AG10803 (cell line): ENCODE measurements around the gene VGLL4.

Experiments
- DNase-seq: peaks from one replicate; pipeline ENCODE4 v3.0.0; 2010; ENCODE audit warnings: low read depth
- H3K4me3 ChIP-seq: 2 replicates; pipeline ENCODE4 v1.5.1; 2011; ENCODE audit warnings: mild to moderate bottlenecking, low read length, control low read depth
- CTCF ChIP-seq: conservative IDR thresholded peaks from 2 replicates; pipeline ENCODE4 v1.5.1; 2011; ENCODE audit warnings: mild to moderate bottlenecking, low read length, control low read depth, inconsistent platforms

Gene VGLL4

GRCh38 chr3:11653298-11654055 is 9.8 kb upstream of the VGLL4 start:
- DNase-seq = no peak
- H3K4me3 ChIP-seq = no peak overlapping the region
- peak; percentile 15; the same call in 1 of the 2 replicates for TF ChIP-seq CTCF

- peak; percentile 43 for DNase-seq
- H3K4me3 ChIP-seq = no peak overlapping the region
- peak; percentile 50 for TF ChIP-seq CTCF
Measured at GRCh38 chr3:11651900-11652299, 8.2 kb upstream of the VGLL4 start.

GRCh38 chr3:11651477-11651876 is 7.8 kb upstream of the VGLL4 start:
- no peak for DNase-seq
- no peak for TF ChIP-seq CTCF
- no peak overlapping the region for H3K4me3 ChIP-seq

GRCh38 chr3:11650391-11650790 is 6.7 kb upstream of the VGLL4 start:
- no peak for DNase-seq
- no peak for TF ChIP-seq CTCF
- H3K4me3 ChIP-seq = no peak overlapping the region

- no peak for DNase-seq
- no peak overlapping the region for H3K4me3 ChIP-seq
- no peak for TF ChIP-seq CTCF
Measured at GRCh38 chr3:11648735-11649134, 5.0 kb upstream of the VGLL4 start.

- no peak for TF ChIP-seq CTCF
- peak overlapping the region; percentile 92 for H3K4me3 ChIP-seq
- peak; percentile 49 for DNase-seq
Measured at GRCh38 chr3:11643201-11643603, 513 bp downstream of the VGLL4 start.

GRCh38 chr3:11642431-11643191 is 1.1 kb downstream of the VGLL4 start:
- peak; percentile 92 for DNase-seq
- H3K4me3 ChIP-seq = peak overlapping the region; percentile 92
- TF ChIP-seq CTCF = peak; percentile 11; the same call in 1 of the 2 replicates
